Ascending aorta (tissue), 2 donors: ENCODE measurements around the gene SPIB. TPM values are rescaled to one million over a fixed set of nuclear protein-coding genes. Genes with fewer than 3 reads are reported as not detected.

Experiments used
- DNase-seq, 2 donors: peaks; one replicate each; pipeline ENCODE4 v3.0.0-alpha.2; 2019; ENCODE audit warnings: low spot score in 2 of 2
- H3K27ac ChIP-seq, 2 donors: fragments of 200-600 bp; sonication (generic); one replicate each; pipeline ENCODE4 v1.5.1; 2016 to 2017; ENCODE audit warnings: mild to moderate bottlenecking in 1 of 2
- H3K27me3 ChIP-seq: fragments of 200-600 bp; sonication (generic); one replicate; pipeline ENCODE4 v1.5.1; 2017
- H3K36me3 ChIP-seq, 2 donors: fragments of 200-600 bp; sonication (generic); one replicate each; pipeline ENCODE4 v1.5.1; 2016
- H3K4me1 ChIP-seq, 2 donors: fragments of 200-600 bp; sonication (generic); one replicate each; pipeline ENCODE4 v1.5.1; 2016 to 2017; ENCODE audit warnings: mild to moderate bottlenecking in 1 of 2
- H3K4me3 ChIP-seq, 2 donors: fragments of 200-600 bp; sonication (generic); one replicate each; pipeline ENCODE4 v1.5.1; 2016 to 2017; ENCODE audit warnings: mild to moderate bottlenecking in 1 of 2
- H3K9me3 ChIP-seq, 2 donors: fragments of 200-600 bp; sonication (generic); one replicate each; pipeline ENCODE4 v1.5.1; 2016
- intact Hi-C: fragments of 100-400 bp; cut with DNase I; formaldehyde crosslinking; loops from one replicate; pipeline ENCODE4 v1.15.1; 2023
- total RNA-seq: library from RNA; depleted of rRNA; stranded (reverse); fragments of >200 nt; gene quantifications from one replicate; pipeline ENCODE4 v1.1.0, GENCODE V29; 2016
- TF ChIP-seq, protein P1 (sequence below), 3 experiments: fragments of 200-600 bp in 2 of 3; fragments of 450-650 bp in 1 of 3; sonication (generic) in 2 of 3; IDR thresholded peaks; one replicate each; pipeline ENCODE4 v1.5.1; 2016 to 2019; ENCODE audit warnings: antibody characterized with exemption in 3 of 3, mild to moderate bottlenecking in 1 of 3, moderate library complexity in 1 of 3

Gene SPIB
- total RNA-seq, 1 donor from 2014 or later = not detected

DNA sequence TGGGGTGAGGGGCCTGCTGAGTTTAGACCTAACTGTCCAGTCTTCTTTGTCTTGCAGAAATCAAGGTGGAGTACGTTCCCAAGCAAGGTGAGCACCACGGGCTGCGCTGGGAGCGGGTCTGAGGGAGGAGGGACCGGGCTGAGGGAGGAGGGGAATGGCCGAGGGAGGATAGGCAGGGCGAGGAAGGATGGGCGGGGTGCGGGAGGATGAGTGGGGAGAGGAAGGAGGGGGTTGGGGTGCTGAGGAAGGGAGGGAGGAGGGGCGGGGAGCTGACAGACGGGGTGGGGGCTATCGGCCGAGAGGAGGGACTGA is 32.4 kb downstream of the SPIB start:
- Histone ChIP-seq H3K4me3 (no peak overlapping the region), H3K4me1 (no peaks in the 10 kb centered on the region), H3K27me3 (no peaks in the 10 kb centered on the region), H3K9me3 (peaks cover 0 to 5% of the 10 kb centered on the region in 2 donors), H3K36me3 (no peaks in the 10 kb centered on the region), H3K27ac (no peak overlapping the region)
- no peak for DNase-seq
- TF ChIP-seq, protein P1, sequence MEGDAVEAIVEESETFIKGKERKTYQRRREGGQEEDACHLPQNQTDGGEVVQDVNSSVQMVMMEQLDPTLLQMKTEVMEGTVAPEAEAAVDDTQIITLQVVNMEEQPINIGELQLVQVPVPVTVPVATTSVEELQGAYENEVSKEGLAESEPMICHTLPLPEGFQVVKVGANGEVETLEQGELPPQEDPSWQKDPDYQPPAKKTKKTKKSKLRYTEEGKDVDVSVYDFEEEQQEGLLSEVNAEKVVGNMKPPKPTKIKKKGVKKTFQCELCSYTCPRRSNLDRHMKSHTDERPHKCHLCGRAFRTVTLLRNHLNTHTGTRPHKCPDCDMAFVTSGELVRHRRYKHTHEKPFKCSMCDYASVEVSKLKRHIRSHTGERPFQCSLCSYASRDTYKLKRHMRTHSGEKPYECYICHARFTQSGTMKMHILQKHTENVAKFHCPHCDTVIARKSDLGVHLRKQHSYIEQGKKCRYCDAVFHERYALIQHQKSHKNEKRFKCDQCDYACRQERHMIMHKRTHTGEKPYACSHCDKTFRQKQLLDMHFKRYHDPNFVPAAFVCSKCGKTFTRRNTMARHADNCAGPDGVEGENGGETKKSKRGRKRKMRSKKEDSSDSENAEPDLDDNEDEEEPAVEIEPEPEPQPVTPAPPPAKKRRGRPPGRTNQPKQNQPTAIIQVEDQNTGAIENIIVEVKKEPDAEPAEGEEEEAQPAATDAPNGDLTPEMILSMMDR (IDR thresholded peaks at IDR 0.05) = no peak
- intact Hi-C loops = no loop called here

DNA sequence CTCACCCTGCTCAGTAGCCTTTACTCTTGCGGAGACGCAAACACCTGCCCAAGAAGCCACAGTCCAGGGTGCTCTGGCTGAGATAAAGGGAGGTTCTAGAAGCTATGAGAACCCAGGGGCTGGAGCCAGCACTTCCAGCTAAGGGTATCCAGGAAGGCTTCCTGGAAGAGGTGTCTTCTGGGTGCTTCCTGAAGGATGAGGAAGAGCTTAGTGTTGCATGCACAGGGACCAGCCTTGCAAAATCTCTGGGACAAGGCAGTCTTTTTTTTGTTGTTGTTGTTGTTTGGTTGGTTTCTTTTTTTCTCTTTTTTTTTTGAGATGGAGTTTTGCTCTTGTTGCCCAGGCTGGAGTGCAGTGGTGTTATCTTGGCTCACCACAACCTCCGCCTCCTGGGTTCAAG is 34.5 kb downstream of the SPIB start:
- TF ChIP-seq, protein P1 (IDR thresholded peaks at IDR 0.05) = no peak
- Histone ChIP-seq H3K9me3 (no peaks in the 10 kb centered on the region), H3K27me3 (peaks cover 5% of the 10 kb centered on the region), H3K4me1 (no peaks in the 10 kb centered on the region), H3K4me3 (no peak overlapping the region), H3K36me3 (no peaks in the 10 kb centered on the region), H3K27ac (no peak overlapping the region)
- intact Hi-C loops = no loop called here
- DNase-seq = no peak

DNA sequence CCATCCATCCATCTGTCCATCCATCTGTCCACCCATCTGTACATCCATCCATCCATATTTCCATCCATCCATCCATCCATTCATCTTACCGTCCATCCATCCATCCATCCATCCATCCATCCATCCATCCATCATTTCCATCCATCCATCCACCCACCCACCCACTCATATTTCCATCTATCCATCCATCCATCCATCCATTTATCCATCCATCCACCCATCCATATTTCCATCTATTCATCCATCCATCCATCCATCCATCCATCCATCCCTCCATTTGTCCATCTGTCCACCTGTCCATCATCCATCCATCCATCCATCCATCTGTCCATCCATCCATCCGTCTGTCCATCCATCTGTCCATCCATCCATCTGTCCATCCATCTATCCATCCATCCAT is 37.3 kb downstream of the SPIB start:
- Histone ChIP-seq H3K9me3 (no peaks in the 10 kb centered on the region), H3K27ac (no peak overlapping the region), H3K27me3 (peaks cover 5% of the 10 kb centered on the region), H3K4me1 (no peaks in the 10 kb centered on the region), H3K36me3 (no peaks in the 10 kb centered on the region), H3K4me3 (no peak overlapping the region)
- TF ChIP-seq, protein P1 (IDR thresholded peaks at IDR 0.05) = no peak
- DNase-seq = no peak
- intact Hi-C loops = no loop called here

DNA sequence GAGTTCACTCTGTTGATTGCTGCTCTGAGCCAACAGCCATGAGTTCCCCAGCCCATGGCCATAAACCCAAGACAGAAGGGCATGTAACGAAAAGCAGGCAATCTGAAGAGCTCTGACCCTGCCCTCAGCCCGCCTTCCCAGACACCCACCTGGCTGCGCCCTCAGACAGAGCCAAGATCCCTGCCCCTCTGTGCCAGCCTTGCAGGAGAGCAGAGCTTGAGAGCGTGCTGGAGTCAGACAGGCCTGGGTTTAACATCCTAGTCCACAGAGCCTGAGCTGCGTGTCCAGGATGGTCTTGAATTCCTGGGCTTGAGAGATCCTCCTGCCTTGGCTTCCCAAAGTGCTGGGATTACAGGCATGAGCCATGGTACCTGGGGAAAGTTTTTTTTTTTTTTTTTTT is 38.6 kb downstream of the SPIB start:
- Histone ChIP-seq H3K36me3 (no peaks in the 10 kb centered on the region), H3K9me3 (no peaks in the 10 kb centered on the region), H3K27ac (no peak overlapping the region), H3K4me1 (no peaks in the 10 kb centered on the region), H3K4me3 (no peak overlapping the region), H3K27me3 (peaks cover 5% of the 10 kb centered on the region)
- TF ChIP-seq, protein P1 (IDR thresholded peaks at IDR 0.05) = no peak
- DNase-seq = no peak
- intact Hi-C loops = no loop called here

DNA sequence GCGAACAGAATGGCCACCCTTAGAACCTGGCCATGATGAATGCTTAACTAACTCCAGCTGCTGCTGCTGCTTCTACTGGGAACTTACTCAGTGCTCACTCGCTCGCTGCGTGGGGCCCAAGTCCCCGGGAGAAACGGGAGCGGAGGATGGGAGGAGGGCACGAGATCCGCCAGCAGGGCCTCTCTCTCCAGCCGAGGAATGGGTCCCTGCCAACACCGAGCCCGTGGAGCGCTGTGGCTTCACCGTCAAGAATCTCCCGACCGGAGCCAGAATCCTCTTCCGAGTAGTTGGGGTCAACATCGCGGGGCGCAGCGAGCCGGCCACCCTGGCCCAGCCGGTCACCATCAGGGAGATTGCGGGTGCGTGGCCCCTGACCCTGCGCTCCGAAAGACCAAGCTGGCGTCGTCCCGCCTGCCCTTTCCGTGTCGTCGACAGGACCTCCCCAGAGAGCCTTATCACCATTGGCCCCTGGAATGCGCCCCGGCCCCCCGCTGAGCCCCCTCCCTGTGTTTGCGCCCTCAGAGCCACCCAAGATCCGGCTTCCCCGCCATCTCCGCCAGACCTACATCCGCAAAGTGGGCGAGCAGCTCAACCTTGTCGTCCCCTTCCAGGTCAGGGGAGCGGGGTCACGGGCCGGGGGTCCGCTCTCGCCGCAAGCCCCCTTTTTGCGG is 39.8 kb downstream of the SPIB start:
- H3K4me3 ChIP-seq = no peak overlapping the region
- H3K4me1 ChIP-seq = no peaks in the 10 kb centered on the region
- no peak for DNase-seq
- no peaks in the 10 kb centered on the region for H3K36me3 ChIP-seq
- intact Hi-C loops = no loop called here
- H3K27me3 ChIP-seq = peaks cover 5% of the 10 kb centered on the region
- H3K27ac ChIP-seq = no peak overlapping the region
- TF ChIP-seq, protein P1 (IDR thresholded peaks at IDR 0.05) = no peak
- no peaks in the 10 kb centered on the region for H3K9me3 ChIP-seq

DNA sequence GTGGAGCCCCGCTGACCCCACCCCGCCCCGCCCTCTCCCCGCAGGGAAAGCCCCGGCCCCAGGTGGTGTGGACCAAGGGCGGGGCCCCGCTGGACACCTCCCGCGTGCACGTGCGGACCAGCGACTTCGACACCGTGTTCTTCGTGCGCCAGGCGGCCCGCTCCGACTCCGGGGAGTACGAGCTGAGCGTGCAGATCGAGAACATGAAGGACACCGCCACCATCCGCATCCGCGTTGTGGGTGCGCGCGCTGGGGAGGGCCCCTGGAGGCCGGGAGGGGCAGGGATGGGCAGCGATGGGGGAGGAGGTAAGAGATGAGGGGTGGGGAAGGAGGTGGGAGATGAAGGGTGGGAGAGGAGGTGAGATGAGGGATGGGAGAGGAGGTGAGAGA is 40.3 kb downstream of the SPIB start:
- no peaks in the 10 kb centered on the region for H3K4me1 ChIP-seq
- no peak overlapping the region for H3K4me3 ChIP-seq
- H3K9me3 ChIP-seq = no peaks in the 10 kb centered on the region
- TF ChIP-seq, protein P1 (IDR thresholded peaks at IDR 0.05) = no peak
- no peak overlapping the region for H3K27ac ChIP-seq
- no peak for DNase-seq
- peaks cover 5% of the 10 kb centered on the region for H3K27me3 ChIP-seq
- H3K36me3 ChIP-seq = no peaks in the 10 kb centered on the region
- intact Hi-C loops = no loop called here
